ENCODE results near the gene FAM111A.

FAM111A gene

GRCh38 chr11:59180168-59180776, 37.6 kb downstream of the FAM111A start:
- DNase-seq (ENCODE audit: low spot score) = no peak

GRCh38 chr11:59180907-59181306, 38.3 kb downstream of the FAM111A start:
- DNase-seq (ENCODE audit: low spot score) = no peak

- no peak for DNase-seq (ENCODE audit: low spot score)
Measured at GRCh38 chr11:59181746-59182456, 39.2 kb downstream of the FAM111A start.

DNA sequence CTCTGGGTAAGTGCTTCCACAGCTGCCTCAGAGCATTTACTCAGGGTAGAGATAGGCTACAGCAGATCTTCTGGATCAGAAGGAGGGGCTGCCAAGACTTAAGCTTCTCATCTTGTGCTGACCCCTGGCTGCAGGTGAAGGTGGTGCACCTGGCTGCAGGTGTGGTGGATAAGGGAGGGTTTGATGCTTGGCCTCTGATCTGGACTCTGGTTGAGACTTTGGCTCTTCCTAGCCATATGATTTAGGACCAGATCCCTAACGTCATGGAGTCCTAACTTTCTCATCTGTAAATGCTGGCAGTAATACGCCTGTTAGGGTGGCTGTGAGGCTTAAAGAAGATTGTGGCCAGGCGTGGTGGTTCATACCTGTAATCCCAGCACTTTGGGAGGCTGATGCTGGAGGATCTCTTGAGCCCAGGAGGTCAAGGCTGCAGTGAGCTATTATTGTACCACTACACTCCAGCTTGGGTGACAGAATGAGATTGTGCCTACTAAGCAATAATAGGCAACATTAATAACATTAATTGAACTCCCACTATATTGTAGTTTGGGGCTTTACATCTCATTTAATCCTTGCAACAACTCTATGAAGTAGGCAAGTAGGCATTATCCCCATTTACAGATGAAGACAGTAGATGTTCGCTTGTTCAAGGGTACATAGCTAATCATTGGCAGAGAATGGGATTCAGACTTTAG, 39.9 kb downstream of the FAM111A start:
- DNase-seq (ENCODE audit: low spot score) = no peak

DNA sequence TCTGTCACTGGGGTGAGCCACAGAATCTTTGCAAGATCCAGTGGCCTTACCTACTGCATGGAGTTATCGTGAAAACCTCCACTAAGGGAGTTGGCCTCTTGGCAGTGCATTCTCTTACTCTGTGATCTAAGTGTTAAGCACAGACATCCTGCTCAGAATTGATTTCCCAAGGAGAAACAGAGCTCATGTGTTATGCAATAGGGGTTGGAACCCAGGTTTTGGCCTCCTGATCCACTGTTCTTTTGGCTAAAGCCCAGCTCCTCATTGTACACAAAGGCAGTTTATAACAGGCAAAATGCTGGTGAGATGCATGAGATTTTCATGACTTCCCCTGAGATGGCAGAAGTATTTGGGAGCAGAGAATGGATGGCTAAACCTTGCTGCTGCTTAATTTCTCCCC, 41.1 kb downstream of the FAM111A start:
- no peak for DNase-seq (ENCODE audit: low spot score)

DNA sequence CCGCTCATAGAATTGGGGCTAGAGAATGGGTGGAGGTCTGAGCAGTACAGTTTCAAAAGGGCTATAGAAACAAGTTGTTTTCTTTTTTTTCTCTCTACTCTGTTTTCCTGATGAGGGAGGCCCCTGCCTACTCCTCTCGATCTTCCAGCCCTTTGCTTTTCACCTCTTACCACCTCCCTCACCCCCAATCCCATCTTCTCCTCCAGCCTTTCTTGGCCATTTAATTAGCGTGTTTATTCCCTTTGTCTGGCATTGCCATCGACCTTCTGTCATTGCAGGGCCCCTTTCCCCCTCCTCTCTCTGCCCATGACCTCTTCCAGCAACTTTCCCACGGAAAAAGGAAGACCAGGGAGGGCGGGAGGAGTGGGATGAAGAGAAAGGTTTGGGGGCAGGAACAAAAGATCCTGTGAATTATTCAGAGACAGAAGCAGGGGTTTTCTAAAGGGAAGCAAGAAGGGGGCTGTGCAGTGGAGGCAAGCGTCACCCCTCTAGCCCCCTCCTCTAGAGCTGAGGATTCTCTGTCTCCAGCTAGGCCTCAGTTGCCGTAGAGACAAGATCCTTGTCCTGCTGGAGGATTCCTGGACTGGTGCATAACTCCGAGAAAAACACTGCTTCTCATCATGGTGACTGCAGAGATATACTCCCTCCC, 42.2 kb downstream of the FAM111A start:
- DNase-seq (ENCODE audit: low spot score) = no peak

GRCh38 chr11:59185386-59185945, 42.8 kb downstream of the FAM111A start:
- no peak for DNase-seq (ENCODE audit: low spot score)

DNA sequence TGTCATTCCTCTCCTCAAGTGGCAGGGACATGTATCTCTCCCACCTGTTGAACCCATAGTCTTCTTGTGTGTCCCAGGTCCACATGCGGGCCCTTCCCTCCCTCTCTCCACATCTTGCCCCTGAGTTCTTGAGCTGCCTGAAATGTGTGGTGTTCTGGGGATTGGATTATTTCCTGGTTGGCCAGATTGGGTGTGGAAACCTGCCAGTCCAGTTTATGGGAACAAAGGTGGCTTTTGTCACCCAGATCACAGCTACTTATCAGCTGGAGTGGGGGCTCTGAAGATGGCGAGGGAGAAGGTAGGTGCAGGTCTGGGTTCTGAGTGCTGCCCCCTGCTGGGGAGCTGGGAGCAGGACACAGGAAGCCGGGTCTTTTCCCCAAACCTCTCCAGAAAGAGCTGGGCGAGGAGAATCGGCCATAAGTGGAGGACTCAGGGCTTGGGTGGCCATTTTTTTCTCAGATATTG, 43.5 kb downstream of the FAM111A start:
- peak; percentile 23 for DNase-seq (ENCODE audit: low spot score)

GRCh38 chr11:59187035-59187434, 44.4 kb downstream of the FAM111A start:
- DNase-seq (ENCODE audit: low spot score) = no peak

GRCh38 chr11:59187587-59187986, 44.9 kb downstream of the FAM111A start:
- DNase-seq (ENCODE audit: low spot score) = no peak

DNA sequence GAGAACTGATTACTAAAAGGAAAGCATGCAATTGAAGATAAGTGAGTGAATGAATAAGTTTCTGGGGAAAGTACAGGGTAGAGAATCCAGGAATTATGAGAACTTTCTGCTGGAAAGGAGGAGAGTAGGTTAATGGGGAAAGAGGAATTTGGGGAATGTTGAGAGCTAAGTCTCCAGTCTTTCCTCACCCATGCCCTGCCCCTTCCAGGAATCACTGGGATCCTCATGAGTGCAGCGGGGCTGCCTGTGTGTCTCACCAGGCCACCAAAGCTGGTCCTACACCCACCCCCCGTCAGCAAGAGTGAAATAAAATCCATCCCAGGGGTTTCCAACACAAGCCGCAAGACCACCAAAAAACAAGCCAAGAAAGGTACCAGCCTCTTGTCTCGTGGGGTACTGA, 46.3 kb downstream of the FAM111A start:
- no peak for DNase-seq (ENCODE audit: low spot score)

DNA sequence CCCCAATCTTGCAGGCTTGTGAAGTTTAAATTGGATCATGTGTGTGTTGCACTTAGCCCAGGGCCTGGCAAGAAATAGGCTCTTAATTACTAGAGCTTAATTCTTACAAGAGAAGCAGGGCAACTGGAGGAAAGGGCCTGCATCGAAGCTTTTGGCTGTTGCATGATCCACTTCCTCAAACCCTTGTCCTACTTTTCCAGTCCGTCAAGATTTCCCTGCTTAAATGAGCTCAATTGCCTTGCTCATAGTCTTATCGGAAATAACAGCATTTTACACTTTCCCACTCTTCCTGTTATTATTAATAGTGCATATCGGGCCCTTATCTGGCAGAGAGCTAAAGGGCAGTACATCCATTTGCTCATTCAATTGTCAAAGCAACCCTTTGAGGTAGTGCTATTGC, 47.3 kb downstream of the FAM111A start:
- DNase-seq (ENCODE audit: low spot score) = no peak

GRCh38 chr11:59191095-59191494, 48.4 kb downstream of the FAM111A start:
- DNase-seq (ENCODE audit: low spot score) = no peak

DNA sequence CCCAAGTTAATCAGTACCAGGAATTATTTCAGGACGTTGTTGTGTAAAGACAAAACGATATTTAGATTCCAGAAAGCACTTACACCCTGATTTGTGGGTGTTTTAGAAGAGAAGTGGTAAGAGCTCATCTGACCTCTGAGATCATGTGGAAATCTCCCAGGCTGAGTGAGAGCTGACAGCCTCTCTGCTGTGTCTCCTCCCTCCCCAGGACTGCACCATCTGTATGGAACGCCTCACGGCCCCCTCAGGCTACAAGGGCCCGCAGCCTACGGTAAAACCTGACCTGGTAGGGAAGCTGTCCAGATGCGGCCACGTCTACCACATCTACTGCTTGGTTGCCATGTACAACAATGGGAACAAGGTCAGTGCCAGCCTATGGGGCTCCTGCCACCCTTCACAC, 49.2 kb downstream of the FAM111A start:
- DNase-seq (ENCODE audit: low spot score) = no peak

DNA sequence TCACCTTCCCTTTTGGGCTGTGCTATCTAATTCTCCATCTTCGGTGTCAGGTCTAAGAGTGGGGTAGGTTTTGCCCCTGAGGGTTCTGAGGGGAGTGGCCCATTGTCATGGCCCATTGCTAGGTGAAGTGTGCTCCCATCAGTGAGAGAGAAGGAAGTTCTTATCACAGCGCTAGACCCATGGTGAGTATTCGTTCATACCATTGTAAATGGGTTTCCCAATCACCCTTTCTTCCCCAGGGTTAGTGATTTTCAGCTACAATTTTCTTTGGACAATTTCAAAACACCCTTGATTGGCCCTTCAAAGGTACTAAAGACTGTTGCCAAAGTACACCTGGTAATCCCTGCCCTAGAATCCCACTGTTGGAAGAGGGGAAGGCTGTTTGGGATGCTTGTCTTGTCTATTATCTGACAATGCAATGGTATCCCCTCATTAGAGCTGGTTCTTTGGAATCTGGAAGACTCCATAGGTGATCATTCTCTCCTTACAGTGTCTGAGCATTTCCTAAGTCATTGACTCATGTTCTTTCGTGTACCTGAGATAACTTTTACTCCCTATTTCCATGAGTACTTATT, 49.9 kb downstream of the FAM111A start:
- DNase-seq (ENCODE audit: low spot score) = no peak

- no peak for DNase-seq (ENCODE audit: low spot score)
Measured at GRCh38 chr11:59193587-59194130, 51.0 kb downstream of the FAM111A start.

DNA sequence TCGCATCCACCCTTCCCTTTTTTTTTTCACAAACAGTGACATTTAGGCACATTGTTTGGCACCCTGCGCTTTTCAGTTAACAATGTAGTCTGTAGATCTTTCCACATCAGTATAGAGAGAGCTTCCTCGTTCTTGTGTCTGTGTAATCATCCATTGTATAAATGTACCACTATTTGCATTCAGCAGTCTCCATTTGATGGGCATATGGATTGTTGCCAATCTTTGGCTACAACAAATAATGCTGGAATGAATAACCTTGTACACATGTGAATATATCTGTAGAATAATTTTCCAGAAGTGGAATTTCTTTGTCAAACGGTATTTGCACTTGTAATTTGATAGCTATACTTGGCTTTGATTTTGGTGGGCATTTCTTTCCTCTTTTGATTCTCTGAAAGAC, 52.9 kb downstream of the FAM111A start:
- no peak for DNase-seq (ENCODE audit: low spot score)

DNA sequence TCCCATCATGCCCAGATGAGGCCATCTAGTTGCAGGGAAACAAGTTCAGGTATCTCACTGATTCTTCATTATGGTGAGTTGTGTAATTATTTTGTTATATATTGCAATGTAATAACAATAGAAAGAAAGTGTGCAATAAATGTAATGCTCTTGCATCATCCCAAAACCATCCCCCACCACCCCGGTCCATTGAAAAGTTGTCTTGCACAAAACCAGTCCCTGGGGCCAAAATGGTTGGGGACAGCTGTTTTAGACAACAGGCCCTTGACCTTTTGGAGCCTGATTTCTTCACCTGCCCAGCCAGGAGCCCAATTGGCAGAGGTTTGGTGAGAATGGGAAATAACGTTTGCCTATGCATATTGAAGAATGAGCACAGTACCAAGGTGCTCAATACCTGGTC, 54.1 kb downstream of the FAM111A start:
- DNase-seq (ENCODE audit: low spot score) = no peak

GRCh38 chr11:59197991-59198390, 55.3 kb downstream of the FAM111A start:
- DNase-seq (ENCODE audit: low spot score) = no peak

- DNase-seq (ENCODE audit: low spot score) = no peak
Measured at GRCh38 chr11:59198726-59199125, 56.1 kb downstream of the FAM111A start.

GRCh38 chr11:59199546-59200422, 57.1 kb downstream of the FAM111A start:
- no peak for DNase-seq (ENCODE audit: low spot score)

Data from SW480 (cell line).